GM12874 (cell line): ENCODE results near the gene EHMT1.

Experiments
- TF ChIP-seq, protein P1 (sequence below): IDR thresholded peaks from 2 replicates; pipeline ENCODE4 v1.5.1; 2011; ENCODE audit warnings: low read depth, mild to moderate bottlenecking, control low read depth, low read length, moderate library complexity; ENCODE audit not compliant: insufficient read depth

EHMT1 gene

DNA sequence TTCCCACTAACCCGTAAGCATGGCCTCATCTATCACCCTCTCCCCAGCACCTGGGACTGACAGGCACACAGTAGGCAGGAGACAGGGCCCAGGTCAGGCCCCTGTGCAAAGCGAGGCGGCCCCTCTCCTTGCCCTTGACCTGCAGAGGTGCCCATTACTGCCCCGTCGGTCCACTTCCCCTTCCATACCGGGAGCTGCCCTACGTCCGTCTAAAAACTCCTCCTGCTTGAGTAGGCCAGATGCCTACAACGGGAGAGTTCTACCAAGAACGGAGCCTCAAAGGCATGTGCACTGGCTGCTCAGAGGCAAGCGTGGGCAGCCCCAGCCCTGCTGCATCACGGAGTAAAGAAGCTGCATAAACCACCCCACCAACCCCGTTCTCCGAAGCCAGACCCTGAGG, 35.5 kb upstream of the EHMT1 start:
- TF ChIP-seq, protein P1, sequence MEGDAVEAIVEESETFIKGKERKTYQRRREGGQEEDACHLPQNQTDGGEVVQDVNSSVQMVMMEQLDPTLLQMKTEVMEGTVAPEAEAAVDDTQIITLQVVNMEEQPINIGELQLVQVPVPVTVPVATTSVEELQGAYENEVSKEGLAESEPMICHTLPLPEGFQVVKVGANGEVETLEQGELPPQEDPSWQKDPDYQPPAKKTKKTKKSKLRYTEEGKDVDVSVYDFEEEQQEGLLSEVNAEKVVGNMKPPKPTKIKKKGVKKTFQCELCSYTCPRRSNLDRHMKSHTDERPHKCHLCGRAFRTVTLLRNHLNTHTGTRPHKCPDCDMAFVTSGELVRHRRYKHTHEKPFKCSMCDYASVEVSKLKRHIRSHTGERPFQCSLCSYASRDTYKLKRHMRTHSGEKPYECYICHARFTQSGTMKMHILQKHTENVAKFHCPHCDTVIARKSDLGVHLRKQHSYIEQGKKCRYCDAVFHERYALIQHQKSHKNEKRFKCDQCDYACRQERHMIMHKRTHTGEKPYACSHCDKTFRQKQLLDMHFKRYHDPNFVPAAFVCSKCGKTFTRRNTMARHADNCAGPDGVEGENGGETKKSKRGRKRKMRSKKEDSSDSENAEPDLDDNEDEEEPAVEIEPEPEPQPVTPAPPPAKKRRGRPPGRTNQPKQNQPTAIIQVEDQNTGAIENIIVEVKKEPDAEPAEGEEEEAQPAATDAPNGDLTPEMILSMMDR, result no peak

DNA sequence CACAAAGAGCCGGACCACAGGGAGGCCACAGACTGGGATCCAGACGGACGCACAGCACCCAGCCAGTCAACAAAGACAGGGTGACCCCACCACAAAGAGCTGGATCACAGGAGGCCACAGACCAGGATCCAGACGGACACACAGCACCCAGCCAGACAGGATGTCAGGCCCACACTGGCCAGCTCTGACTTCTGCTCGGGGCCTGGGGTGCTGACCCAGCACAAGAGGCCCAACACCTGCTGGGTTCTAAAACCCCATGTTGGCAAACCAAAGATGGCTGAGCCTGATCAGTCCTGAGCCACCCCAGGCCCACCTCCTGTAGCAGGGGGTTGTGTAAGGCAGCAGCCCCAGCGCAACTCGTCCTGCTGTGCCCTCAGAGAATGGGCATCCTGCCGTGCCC, 34.8 kb upstream of the EHMT1 start:
- TF ChIP-seq, protein P1, result no peak

DNA sequence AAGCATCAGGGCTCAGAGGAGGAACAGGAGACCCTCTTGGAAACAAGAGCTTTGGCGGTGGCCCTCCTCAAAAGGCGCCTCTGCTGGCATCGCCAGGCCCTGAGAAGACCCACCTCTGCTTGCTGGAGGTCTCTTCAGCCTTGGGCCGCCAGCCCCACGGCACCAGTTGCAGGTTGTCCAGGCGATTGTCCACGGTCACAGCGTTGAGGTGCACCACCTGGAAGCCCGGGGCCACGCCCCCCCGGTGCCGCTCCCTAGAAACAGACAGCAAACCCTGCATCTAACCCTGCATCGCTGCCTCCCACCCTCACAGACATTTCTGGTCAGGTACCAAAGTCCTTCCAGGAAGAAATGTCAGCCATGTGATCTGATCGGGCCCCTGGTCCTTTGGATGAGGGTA, 32.0 kb upstream of the EHMT1 start:
- TF ChIP-seq, protein P1, result no peak

DNA sequence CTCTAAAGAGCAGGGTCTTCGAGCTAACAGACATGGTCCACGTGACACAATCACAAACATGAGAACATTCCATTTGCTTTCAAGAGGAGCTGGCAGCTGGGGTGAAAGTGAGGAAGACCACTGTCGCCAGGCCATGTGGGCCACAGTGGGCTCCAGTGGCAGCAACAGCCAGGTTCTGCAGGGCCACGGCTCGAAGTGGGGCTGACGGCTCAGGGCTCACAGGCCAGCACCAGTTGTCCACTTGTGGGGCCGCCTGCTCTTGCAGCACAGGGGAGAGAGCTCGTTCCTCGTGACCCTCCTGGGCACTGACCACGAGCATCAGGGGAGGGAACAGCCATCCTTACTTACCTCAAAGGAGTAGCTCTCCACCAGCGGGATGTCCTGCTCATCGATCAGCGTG, 30.5 kb upstream of the EHMT1 start:
- TF ChIP-seq, protein P1, result no peak

DNA sequence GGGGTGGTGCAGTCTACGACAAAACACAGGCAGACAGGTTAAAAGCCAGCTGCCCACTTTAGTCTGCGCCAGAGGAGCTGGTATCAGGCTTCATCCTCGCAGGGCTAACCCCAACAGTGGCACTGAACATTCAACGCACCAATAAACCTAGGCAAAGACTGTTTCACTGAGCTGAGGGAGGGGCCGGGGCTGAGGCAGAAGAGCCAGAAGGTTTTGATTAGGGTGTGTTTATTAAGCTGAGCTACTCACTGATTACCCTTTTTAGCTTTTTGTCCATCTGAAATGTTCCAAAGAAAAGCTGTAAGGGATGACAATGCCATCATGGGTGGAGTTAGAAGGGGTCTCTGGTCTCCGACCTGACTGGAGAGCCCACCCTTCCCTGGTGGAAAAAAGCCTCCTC, 29.9 kb upstream of the EHMT1 start:
- TF ChIP-seq, protein P1, result no peak

DNA sequence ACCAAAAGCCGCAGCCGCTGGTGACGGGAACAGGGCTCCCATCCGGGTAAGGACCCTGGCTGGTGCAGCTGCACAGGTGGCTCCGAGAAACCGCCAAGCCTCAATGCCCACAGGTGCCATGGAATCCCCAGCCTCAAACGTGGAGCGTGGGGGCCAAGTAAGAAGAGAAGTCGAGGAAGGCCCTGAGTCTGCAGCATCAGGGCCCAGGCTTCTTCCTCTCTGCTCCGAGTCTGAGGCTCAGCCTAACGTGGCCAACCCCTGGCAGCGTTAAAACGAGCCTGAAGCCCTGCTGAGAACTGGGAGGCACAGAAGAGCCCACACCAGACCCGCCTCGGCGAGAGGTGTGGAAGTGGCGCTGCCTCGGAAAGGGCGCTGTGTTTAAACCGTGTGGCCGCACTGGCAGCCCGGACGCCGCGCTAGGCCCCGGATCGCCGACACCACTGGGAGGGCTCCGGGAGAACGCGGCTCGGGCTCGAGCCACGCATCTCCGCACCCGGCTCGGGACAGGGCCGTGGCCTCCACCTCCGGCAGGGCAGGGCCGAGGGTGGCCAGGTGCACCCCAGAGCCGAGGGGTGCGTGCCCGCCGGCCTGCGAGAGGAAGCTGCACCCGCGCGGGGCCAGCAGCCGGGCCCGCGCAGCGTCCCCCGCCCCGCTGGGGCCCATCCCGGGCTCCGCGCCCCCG, 29.2 kb upstream of the EHMT1 start:
- TF ChIP-seq, protein P1, result no peak

DNA sequence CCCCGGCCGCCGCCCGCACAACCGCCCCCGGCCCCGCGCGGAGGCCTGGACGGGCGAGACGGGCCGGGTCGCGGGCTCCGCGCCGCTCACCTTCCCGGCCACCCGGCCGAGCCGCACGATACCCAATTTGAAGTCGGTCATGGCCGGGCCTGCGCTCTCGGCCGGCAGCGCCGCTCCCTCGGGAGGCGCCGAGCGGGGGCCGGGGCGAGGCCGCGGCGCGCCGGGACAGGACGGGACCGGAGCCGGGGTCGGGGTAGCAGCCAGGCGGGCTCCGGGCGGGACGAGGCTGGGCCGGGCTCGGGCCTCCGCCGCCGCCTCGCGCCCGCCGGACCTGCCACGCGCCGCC, 28.7 kb upstream of the EHMT1 start:
- TF ChIP-seq, protein P1, result no peak
